Duodenal mucosa (tissue), 2 donors: ENCODE measurements around the gene FIBP.
"Not testable (repeated sequence)": the region's sequence is repeated elsewhere in the genome, so short reads cannot be mapped to it uniquely, and the experiment has no call there.

ENCODE experiments used
- H3K27ac ChIP-seq: one replicate; pipeline ENCODE4 v1.7.0; 2013; ENCODE audit warnings: low read depth, low read length
- H3K27me3 ChIP-seq, 2 donors: one replicate each; pipeline ENCODE4 v1.7.0; 2013; ENCODE audit warnings: low read length in 2 of 2, control low read depth in 1 of 2; ENCODE audit not compliant: insufficient read depth in 2 of 2, control insufficient read depth in 1 of 2
- H3K36me3 ChIP-seq, 2 donors: one replicate each; pipeline ENCODE4 v1.7.0; 2013; ENCODE audit warnings: low read length in 2 of 2, control low read depth in 1 of 2; ENCODE audit not compliant: insufficient read depth in 2 of 2, control insufficient read depth in 1 of 2
- H3K4me1 ChIP-seq, 2 donors: one replicate each; pipeline ENCODE4 v1.7.0; 2013; ENCODE audit warnings: low read length in 2 of 2, control low read depth in 1 of 2; ENCODE audit not compliant: insufficient read depth in 2 of 2, control insufficient read depth in 1 of 2
- H3K4me3 ChIP-seq, 2 donors: one replicate each; pipeline ENCODE4 v1.7.0; 2013; ENCODE audit warnings: low read length in 2 of 2, low read depth in 1 of 2
- H3K9ac ChIP-seq, 2 donors: one replicate each; pipeline ENCODE4 v1.7.0; 2013; ENCODE audit warnings: low read length in 2 of 2, low read depth in 1 of 2
- H3K9me3 ChIP-seq, 2 donors: one replicate each; pipeline ENCODE4 v1.7.0; 2013; ENCODE audit warnings: low read length in 2 of 2, control low read depth in 1 of 2; ENCODE audit not compliant: control insufficient read depth in 1 of 2

Gene FIBP

DNA sequence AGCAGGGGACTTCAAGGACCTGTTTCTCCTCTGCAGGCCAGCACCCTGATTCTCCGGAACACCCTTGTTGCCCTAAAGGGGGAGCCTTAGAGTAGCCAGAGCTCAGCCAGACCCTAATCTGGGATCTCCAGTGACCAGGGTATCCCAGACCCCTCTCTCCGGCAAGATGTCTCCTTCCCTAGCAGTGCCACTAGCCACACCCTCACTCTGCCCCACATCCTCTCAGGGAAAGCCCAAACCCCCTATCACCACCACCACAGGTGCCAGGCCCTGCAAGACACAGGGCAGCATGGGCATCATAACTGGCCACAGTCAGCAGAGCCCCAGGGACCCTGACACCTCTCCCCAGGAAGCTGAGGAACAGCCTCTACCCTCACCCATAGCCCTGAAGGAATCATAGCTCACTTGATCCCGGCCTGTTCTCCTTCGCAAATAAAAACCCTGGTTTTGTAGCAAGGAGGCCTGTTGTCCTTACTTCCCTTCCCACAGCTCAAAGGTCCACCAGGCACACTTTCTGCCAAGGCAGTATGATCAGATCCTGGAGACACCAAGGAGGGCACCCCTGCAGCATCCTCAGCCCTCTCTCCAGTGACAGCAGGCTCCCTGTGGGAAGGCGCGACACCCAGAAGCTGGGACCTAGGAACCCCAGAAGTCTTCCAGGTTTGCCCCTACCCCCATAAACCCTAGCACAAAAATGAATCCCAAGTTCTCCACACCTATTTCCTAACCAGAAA lies 34.9 kb downstream of the FIBP start:
- H3K4me3 ChIP-seq = peak overlapping the region; percentile 50 to 53
- peaks cover 54 to 58% of the 10 kb centered on the region in 2 donors for H3K4me1 ChIP-seq
- H3K27ac ChIP-seq = peak overlapping the region; percentile 58
- H3K27me3 ChIP-seq = no peaks in the 10 kb centered on the region
- H3K36me3 ChIP-seq = peaks cover 44 to 58% of the 10 kb centered on the region in 2 donors
- peaks cover 3 to 4% of the 10 kb centered on the region in 2 donors for H3K9me3 ChIP-seq
- H3K9ac ChIP-seq = peak overlapping the region; percentile 55 to 58

DNA sequence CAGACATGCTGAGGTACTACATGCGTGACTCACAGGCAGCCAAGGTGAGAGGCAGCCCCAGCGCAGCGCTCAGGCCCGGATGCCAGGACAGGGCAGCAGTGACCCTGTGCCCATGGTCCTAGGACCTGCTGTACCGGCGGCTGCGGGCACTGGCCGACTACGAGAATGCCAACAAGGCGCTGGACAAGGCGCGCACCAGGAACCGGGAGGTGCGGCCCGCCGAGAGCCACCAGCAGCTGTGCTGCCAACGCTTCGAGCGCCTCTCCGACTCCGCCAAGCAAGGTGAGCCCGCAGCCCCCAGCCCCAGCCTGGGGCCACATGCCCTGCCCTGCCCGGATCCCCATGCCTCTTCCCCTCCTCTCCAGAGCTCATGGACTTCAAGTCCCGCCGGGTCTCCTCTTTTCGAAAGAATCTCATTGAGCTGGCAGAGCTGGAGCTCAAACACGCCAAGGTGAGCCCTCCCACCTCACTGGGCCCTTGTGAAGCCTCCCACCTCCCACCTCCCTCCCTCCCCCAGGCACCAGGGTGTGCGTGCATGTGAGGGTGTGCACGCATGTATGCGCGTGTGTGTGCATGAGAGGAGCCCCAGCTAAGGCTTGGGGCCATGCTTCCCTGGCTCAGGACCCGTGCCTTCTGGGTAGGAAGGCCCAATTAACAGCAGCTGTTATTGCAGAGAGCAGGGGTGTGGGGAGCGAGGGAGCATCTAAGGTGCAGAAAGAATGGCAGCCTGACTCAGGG lies 35.6 kb downstream of the FIBP start:
- H3K36me3 ChIP-seq = peaks cover 44 to 58% of the 10 kb centered on the region in 2 donors
- H3K9ac ChIP-seq = peak overlapping the region; percentile 55 to 58
- peak overlapping the region; percentile 50 to 53 for H3K4me3 ChIP-seq
- peak overlapping the region; percentile 58 for H3K27ac ChIP-seq
- peaks cover 54 to 58% of the 10 kb centered on the region in 2 donors for H3K4me1 ChIP-seq
- H3K9me3 ChIP-seq = peaks cover 3 to 4% of the 10 kb centered on the region in 2 donors
- H3K27me3 ChIP-seq = no peaks in the 10 kb centered on the region

DNA sequence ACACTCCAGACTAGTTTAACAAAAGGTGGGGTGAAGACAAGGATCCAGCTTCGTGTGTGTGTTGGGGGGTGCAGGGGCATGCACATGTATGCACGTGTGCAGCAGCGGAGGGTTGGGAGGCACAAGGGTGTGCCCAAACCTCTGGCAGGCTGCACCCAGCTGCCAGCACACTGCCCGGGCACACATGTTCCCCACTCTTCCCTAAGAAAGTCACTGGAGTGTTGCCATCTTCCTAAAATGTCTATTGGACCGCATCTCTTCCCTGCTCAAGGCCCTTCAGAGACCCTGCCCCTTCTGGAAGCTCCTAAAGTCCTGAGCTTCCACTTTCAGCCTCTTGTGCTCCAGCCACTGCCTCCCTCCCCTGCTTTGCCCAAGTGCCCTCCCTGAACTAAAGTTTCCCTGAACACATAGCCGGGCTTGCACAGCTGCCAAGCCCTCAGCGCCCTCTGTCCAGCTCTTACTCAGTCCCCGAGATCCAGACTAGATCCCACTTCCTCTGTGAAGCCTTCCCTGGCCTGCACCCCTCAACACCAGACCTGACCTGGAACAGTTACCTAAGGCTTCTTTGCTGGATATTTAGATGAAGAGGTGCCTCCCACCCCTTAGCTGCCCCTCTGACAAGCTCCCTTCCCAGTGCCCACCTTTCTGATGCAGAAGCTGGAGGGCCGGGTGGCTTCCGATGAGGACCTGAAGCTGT lies 36.3 kb downstream of the FIBP start:
- Histone ChIP-seq H3K27ac (no peak overlapping the region), H3K36me3 (peaks cover 44 to 58% of the 10 kb centered on the region in 2 donors), H3K4me3 (peak overlapping the region in 1 of 2 donors; percentile 32), H3K9me3 (peaks cover 3 to 4% of the 10 kb centered on the region in 2 donors), H3K4me1 (peaks cover 54 to 58% of the 10 kb centered on the region in 2 donors), H3K9ac (peak overlapping the region; percentile 2 to 26), H3K27me3 (no peaks in the 10 kb centered on the region)

DNA sequence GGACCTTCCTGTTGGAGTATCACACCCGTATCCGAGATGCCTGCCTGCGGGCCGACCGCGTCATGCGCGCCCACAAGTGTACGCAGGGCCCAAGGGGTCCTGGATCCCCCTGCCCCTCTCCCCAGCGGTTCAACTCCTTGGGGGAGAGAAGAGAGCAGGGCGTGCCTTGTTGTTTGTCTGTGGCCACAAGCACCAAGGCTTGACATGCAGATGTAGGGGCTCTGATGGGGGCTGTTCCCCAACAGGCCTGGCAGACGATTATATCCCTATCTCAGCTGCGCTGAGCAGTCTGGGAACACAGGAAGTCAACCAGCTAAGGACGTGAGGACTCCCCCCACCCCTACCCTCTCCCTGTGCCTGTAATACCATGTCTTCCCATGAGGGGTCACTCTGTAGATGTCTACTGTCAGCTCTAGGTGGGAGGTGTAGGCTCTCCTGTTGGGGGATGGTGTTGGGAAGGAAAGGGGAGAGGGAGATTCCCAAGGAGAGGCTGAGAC lies 37.1 kb downstream of the FIBP start:
- peaks cover 48 to 52% of the 10 kb centered on the region in 2 donors for H3K4me1 ChIP-seq
- H3K36me3 ChIP-seq = peaks cover 38 to 54% of the 10 kb centered on the region in 2 donors
- no peak overlapping the region for H3K27ac ChIP-seq
- H3K9me3 ChIP-seq = peaks cover 3 to 4% of the 10 kb centered on the region in 2 donors
- H3K9ac ChIP-seq = no peak overlapping the region
- no peak overlapping the region for H3K4me3 ChIP-seq
- H3K27me3 ChIP-seq = no peaks in the 10 kb centered on the region

DNA sequence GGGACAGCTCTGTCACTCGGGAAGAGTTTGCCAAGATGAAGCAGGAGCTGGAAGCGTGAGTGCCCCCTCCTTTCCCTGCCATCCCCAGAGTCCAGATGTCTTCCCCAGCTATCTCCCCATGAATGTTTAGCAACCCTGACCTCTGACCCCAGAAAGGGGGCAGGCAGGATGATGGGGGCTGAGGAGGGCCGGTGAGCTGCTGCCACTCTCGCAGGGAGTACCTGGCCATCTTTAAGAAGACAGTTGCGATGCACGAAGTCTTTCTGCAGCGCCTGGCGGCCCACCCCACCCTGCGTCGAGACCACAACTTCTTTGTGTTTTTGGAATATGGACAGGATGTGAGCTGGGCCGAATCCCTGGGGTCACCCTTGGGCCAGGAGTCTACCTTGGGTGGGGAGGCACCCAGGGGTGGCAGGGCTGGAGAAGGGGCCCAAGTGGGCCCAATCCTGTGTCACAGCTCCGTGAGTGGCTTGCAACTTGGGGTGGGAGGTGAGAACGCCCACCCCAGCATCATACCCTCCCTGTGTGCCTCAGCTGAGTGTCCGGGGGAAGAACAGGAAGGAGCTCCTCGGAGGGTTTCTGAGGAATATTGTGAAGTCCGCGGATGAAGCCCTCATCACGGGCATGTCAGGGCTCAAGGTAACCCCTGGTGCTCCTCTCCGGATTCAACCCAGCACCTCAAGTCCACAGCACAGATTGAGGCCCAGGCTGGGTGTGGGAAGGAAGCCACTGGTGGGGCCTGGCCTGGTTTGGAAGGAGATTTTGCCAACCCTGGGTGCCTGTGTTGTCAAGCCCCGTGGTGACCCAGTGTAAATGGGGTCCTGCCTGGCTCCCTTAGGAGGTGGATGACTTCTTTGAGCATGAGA lies 37.8 kb downstream of the FIBP start:
- Histone ChIP-seq H3K9me3 (peaks cover 3 to 4% of the 10 kb centered on the region in 2 donors), H3K36me3 (peaks cover 32 to 47% of the 10 kb centered on the region in 2 donors), H3K27me3 (no peaks in the 10 kb centered on the region), H3K27ac (no peak overlapping the region), H3K4me3 (no peak overlapping the region), H3K4me1 (peaks cover 41 to 45% of the 10 kb centered on the region in 2 donors), H3K9ac (no peak overlapping the region)

DNA sequence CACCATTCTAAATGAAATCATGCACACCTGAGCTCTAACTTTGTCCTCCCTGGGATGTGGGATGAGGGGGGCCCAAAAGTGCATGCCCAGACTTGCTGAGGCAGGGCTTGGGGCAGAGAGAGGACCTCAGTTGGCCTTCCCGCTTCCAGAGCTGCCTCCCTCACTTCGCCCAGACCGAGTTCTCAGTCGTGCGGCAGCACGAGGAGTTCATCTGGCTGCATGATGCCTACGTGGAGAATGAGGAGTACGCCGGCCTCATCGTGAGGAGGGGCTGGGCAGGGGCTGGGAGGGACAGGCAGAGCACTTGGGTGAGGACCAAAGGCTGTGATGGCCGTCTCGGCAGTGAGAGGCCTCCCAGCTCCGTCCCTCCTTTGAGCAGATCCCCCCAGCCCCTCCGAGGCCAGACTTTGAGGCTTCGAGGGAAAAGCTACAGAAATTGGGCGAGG lies 38.5 kb downstream of the FIBP start:
- no peak overlapping the region for H3K4me3 ChIP-seq
- peaks cover 34 to 39% of the 10 kb centered on the region in 2 donors for H3K4me1 ChIP-seq
- H3K36me3 ChIP-seq = peaks cover 29 to 41% of the 10 kb centered on the region in 2 donors

DNA sequence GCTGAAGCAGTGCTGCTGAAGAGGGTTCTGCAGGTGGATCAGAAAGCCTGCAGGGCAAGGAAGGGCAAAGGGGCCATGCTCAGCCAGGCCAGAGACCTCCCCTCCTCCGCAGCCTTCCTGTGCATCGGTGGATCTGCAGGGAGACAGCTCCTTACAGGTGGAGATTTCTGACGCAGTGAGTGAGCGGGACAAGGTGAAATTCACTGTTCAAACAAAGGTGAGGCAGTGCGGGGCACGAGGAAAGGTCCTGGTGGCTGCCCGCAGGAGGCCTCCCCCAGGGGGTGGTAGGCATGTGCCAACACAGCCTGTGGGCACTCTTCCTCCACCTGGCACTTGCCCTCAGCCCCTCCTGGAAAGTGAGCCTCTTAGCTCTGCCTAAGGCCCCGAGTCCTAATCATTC lies 38.9 kb downstream of the FIBP start:
- Histone ChIP-seq H3K4me3 (no peak overlapping the region), H3K27ac (no peak overlapping the region), H3K4me1 (peaks cover 30 to 34% of the 10 kb centered on the region in 2 donors), H3K9ac (no peak overlapping the region), H3K36me3 (peaks cover 26 to 36% of the 10 kb centered on the region in 2 donors), H3K27me3 (no peaks in the 10 kb centered on the region), H3K9me3 (peaks cover 3 to 4% of the 10 kb centered on the region in 2 donors)

More for the DNA sequence above, 38.5 kb downstream of the FIBP start:
- no peaks in the 10 kb centered on the region for H3K27me3 ChIP-seq
- no peak overlapping the region for H3K27ac ChIP-seq
- peaks cover 3 to 4% of the 10 kb centered on the region in 2 donors for H3K9me3 ChIP-seq
- no peak overlapping the region for H3K9ac ChIP-seq

DNA sequence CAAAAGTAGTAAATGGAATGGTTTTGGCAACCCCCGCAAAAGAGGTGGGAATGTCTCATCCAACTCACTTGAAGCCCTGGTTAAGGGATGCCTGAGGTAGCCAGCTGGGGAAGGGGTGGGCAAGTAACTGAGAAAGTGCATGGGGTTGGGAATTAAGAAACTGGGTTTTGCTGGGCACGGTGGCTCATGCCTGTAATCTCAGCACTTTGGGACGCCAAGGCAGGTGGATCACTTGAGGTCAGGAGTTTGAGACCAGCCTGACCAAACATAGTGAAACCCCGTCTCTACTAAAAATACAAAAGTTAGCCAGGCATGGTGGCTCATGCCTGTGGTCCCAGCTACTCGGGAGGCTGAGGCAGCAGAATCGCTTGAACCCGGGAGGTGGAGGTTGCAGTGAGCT lies 39.6 kb downstream of the FIBP start:
- not testable (repeated sequence) for H3K27ac ChIP-seq, H3K4me3 ChIP-seq, H3K9me3 ChIP-seq

DNA sequence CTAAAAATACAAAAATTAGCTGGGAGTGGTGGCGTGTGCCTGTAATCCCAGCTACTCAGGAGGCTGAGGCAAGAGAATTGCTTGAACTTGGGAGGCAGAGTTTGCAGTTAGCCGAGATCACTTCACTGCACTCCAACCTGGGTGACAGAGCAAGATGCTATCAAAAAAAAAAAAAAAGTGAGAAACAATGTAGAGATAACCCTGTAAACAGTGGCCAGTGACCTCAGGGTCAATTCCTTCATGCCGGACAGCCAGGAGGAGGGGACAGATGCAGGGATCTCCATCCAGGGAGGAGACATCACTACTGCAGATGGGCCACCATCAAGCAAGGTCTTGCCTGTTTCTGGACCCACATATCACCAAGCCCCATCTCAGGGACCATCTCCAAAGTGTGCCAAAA lies 40.5 kb downstream of the FIBP start:
- peaks cover 17 to 21% of the 10 kb centered on the region in 2 donors for H3K36me3 ChIP-seq
- no peak overlapping the region for H3K9ac ChIP-seq
- H3K9me3 ChIP-seq = peaks cover 3 to 4% of the 10 kb centered on the region in 2 donors
- H3K27me3 ChIP-seq = no peaks in the 10 kb centered on the region
- H3K4me3 ChIP-seq = no peak overlapping the region
- H3K27ac ChIP-seq = no peak overlapping the region
- H3K4me1 ChIP-seq = peaks cover 26 to 30% of the 10 kb centered on the region in 2 donors

More for the DNA sequence above, 39.6 kb downstream of the FIBP start:
- not testable (repeated sequence) for H3K27me3 ChIP-seq, H3K9ac ChIP-seq
- H3K36me3 ChIP-seq = peaks cover 25 to 30% of the 10 kb centered on the region in 2 donors
- peaks cover 32 to 36% of the 10 kb centered on the region in 2 donors for H3K4me1 ChIP-seq
